Ecto neural progenitor cell (in vitro differentiated cells): ENCODE results near the gene GINS1.

Experiments
- DNase-seq: peaks from one replicate; pipeline ENCODE4 v3.0.0-alpha.2; 2018; ENCODE audit warnings: low spot score

The GINS1 gene

GRCh38 chr20:25494506-25495188, 87.2 kb downstream of the GINS1 start:
- DNase-seq = no peak

- no peak for DNase-seq
These were observed 87.8 kb downstream of the GINS1 start for GRCh38 chr20:25495189-25495824.

- DNase-seq = no peak
These were observed 88.9 kb downstream of the GINS1 start for GRCh38 chr20:25496165-25496967.

- no peak for DNase-seq
These were observed 89.5 kb downstream of the GINS1 start for GRCh38 chr20:25496968-25497401.

- DNase-seq = no peak
These were observed 90.3 kb downstream of the GINS1 start for GRCh38 chr20:25497586-25498279.
